ENCODE measurements around the gene DMRTC1B.
"Not testable (repeated sequence)": the region's sequence is repeated elsewhere in the genome, so short reads cannot be mapped to it uniquely, and the experiment has no call there.

DNA sequence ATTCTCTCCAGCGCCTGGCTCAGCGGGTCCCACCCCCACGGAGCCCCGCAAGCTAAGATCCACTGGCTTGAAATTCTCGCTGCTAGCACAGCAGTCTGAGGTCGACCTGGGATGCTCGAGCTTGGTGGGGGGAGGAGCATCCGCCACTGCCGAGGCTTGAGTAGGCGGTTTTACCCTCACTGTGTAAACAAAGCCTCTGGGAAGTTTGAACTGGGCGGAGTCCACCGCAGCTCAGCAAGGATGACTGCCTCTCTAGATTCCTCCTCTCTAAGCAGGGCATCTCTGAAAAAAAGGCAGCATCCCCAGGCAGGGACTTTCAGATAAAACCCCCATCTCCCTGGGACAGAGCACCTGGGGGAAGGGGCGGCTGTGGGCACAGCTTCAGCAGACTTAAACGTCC, 113.0 kb downstream of the DMRTC1B start:
- TF ChIP-seq, protein P1, sequence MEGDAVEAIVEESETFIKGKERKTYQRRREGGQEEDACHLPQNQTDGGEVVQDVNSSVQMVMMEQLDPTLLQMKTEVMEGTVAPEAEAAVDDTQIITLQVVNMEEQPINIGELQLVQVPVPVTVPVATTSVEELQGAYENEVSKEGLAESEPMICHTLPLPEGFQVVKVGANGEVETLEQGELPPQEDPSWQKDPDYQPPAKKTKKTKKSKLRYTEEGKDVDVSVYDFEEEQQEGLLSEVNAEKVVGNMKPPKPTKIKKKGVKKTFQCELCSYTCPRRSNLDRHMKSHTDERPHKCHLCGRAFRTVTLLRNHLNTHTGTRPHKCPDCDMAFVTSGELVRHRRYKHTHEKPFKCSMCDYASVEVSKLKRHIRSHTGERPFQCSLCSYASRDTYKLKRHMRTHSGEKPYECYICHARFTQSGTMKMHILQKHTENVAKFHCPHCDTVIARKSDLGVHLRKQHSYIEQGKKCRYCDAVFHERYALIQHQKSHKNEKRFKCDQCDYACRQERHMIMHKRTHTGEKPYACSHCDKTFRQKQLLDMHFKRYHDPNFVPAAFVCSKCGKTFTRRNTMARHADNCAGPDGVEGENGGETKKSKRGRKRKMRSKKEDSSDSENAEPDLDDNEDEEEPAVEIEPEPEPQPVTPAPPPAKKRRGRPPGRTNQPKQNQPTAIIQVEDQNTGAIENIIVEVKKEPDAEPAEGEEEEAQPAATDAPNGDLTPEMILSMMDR (IDR thresholded peaks at IDR 0.05; ENCODE audit: insufficient read depth, low read length, poor library complexity, severe bottlenecking) = not testable (repeated sequence)
- not testable (repeated sequence) for TF ChIP-seq EZH2phosphoT487 (conservative IDR thresholded peaks at IDR 0.05; ENCODE audit: low read length)
